IPS-15b (cell line): ENCODE measurements around the gene ATP11A.

ENCODE experiments used
- H3K27me3 ChIP-seq: one replicate; pipeline ENCODE4 v1.6.1; 2013; ENCODE audit warnings: low read length; ENCODE audit not compliant: control insufficient read depth, insufficient read depth
- H3K36me3 ChIP-seq: one replicate; pipeline ENCODE4 v1.6.1; 2013; ENCODE audit warnings: low read length; ENCODE audit not compliant: control insufficient read depth, insufficient read depth
- H3K4me1 ChIP-seq: one replicate; pipeline ENCODE4 v1.6.1; 2013; ENCODE audit warnings: mild to moderate bottlenecking, low read length; ENCODE audit not compliant: control insufficient read depth, insufficient read depth
- H3K4me3 ChIP-seq: one replicate; pipeline ENCODE4 v1.5.1; 2013; ENCODE audit warnings: low read depth, low read length
- H3K9ac ChIP-seq: one replicate; pipeline ENCODE4 v1.6.1; 2013; ENCODE audit warnings: low read depth, mild to moderate bottlenecking, low read length
- H3K9me3 ChIP-seq: one replicate; pipeline ENCODE4 v1.6.1; 2013; ENCODE audit warnings: mild to moderate bottlenecking, low read length; ENCODE audit not compliant: control insufficient read depth, insufficient read depth

The ATP11A gene

GRCh38 chr13:112724788-112725345 is 35.0 kb downstream of the ATP11A start:
- no peaks in the 10 kb centered on the region for H3K9me3 ChIP-seq
- H3K4me1 ChIP-seq, result no peaks in the 10 kb centered on the region
- peaks cover 3% of the 10 kb centered on the region for H3K36me3 ChIP-seq
- no peak overlapping the region for H3K4me3 ChIP-seq
- H3K9ac ChIP-seq, result no peak overlapping the region
- no peaks in the 10 kb centered on the region for H3K27me3 ChIP-seq

GRCh38 chr13:112725346-112726015 is 35.6 kb downstream of the ATP11A start:
- Histone ChIP-seq H3K36me3 (peaks cover 3% of the 10 kb centered on the region), H3K9ac (peak overlapping the region; percentile 19), H3K4me1 (no peaks in the 10 kb centered on the region), H3K9me3 (no peaks in the 10 kb centered on the region), H3K27me3 (no peaks in the 10 kb centered on the region), H3K4me3 (no peak overlapping the region)

GRCh38 chr13:112726016-112726767 is 36.4 kb downstream of the ATP11A start:
- no peaks in the 10 kb centered on the region for H3K9me3 ChIP-seq
- no peak overlapping the region for H3K4me3 ChIP-seq
- H3K36me3 ChIP-seq, result peaks cover 3% of the 10 kb centered on the region
- no peaks in the 10 kb centered on the region for H3K27me3 ChIP-seq
- no peaks in the 10 kb centered on the region for H3K4me1 ChIP-seq
- H3K9ac ChIP-seq, result peak overlapping the region; percentile 19

GRCh38 chr13:112727581-112727980 is 37.7 kb downstream of the ATP11A start:
- H3K4me1 ChIP-seq, result peaks cover 4% of the 10 kb centered on the region
- no peaks in the 10 kb centered on the region for H3K9me3 ChIP-seq

GRCh38 chr13:112728375-112729126 is 38.7 kb downstream of the ATP11A start:
- no peaks in the 10 kb centered on the region for H3K9me3 ChIP-seq
- no peak overlapping the region for H3K4me3 ChIP-seq
- H3K4me1 ChIP-seq, result peaks cover 8% of the 10 kb centered on the region
- H3K27me3 ChIP-seq, result no peaks in the 10 kb centered on the region
- no peak overlapping the region for H3K9ac ChIP-seq
- H3K36me3 ChIP-seq, result peaks cover 3% of the 10 kb centered on the region

More at GRCh38 chr13:112727581-112727980, 37.7 kb downstream of the ATP11A start:
- no peak overlapping the region for H3K4me3 ChIP-seq
- no peak overlapping the region for H3K9ac ChIP-seq
- H3K27me3 ChIP-seq, result no peaks in the 10 kb centered on the region
- peaks cover 3% of the 10 kb centered on the region for H3K36me3 ChIP-seq

GRCh38 chr13:112729408-112729807 is 39.6 kb downstream of the ATP11A start:
- Histone ChIP-seq H3K9ac (no peak overlapping the region), H3K27me3 (no peaks in the 10 kb centered on the region), H3K4me3 (no peak overlapping the region), H3K36me3 (peaks cover under 1% of the 10 kb centered on the region), H3K4me1 (peaks cover 12% of the 10 kb centered on the region), H3K9me3 (no peaks in the 10 kb centered on the region)

- peaks cover 19% of the 10 kb centered on the region for H3K4me1 ChIP-seq
- H3K36me3 ChIP-seq, result no peaks in the 10 kb centered on the region
- no peak overlapping the region for H3K9ac ChIP-seq
- H3K27me3 ChIP-seq, result no peaks in the 10 kb centered on the region
- H3K4me3 ChIP-seq, result no peak overlapping the region
- no peaks in the 10 kb centered on the region for H3K9me3 ChIP-seq
Measured at GRCh38 chr13:112730157-112730671, 40.4 kb downstream of the ATP11A start.

GRCh38 chr13:112731667-112732616 is 42.1 kb downstream of the ATP11A start:
- Histone ChIP-seq H3K27me3 (no peaks in the 10 kb centered on the region), H3K36me3 (no peaks in the 10 kb centered on the region), H3K9me3 (no peaks in the 10 kb centered on the region), H3K4me1 (peaks cover 29% of the 10 kb centered on the region), H3K9ac (no peak overlapping the region), H3K4me3 (no peak overlapping the region)

GRCh38 chr13:112732679-112733078 is 42.8 kb downstream of the ATP11A start:
- Histone ChIP-seq H3K4me1 (peaks cover 29% of the 10 kb centered on the region), H3K4me3 (no peak overlapping the region), H3K9me3 (no peaks in the 10 kb centered on the region), H3K27me3 (no peaks in the 10 kb centered on the region), H3K36me3 (no peaks in the 10 kb centered on the region), H3K9ac (no peak overlapping the region)

GRCh38 chr13:112733112-112733511 is 43.3 kb downstream of the ATP11A start:
- Histone ChIP-seq H3K9me3 (no peaks in the 10 kb centered on the region), H3K36me3 (no peaks in the 10 kb centered on the region), H3K9ac (no peak overlapping the region), H3K4me1 (peaks cover 29% of the 10 kb centered on the region), H3K4me3 (no peak overlapping the region), H3K27me3 (no peaks in the 10 kb centered on the region)
